ENCODE data around the gene SGPL1. TPM values are rescaled to one million over a fixed set of nuclear protein-coding genes. Genes with fewer than 3 reads are reported as not detected.
"Not testable (repeated sequence)": the region's sequence is repeated elsewhere in the genome, so short reads cannot be mapped to it uniquely, and the experiment has no call there.

SGPL1 gene, protein sequence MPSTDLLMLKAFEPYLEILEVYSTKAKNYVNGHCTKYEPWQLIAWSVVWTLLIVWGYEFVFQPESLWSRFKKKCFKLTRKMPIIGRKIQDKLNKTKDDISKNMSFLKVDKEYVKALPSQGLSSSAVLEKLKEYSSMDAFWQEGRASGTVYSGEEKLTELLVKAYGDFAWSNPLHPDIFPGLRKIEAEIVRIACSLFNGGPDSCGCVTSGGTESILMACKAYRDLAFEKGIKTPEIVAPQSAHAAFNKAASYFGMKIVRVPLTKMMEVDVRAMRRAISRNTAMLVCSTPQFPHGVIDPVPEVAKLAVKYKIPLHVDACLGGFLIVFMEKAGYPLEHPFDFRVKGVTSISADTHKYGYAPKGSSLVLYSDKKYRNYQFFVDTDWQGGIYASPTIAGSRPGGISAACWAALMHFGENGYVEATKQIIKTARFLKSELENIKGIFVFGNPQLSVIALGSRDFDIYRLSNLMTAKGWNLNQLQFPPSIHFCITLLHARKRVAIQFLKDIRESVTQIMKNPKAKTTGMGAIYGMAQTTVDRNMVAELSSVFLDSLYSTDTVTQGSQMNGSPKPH
- total RNA-seq = 24.1 and 29.4 TPM in 2 replicates

DNA sequence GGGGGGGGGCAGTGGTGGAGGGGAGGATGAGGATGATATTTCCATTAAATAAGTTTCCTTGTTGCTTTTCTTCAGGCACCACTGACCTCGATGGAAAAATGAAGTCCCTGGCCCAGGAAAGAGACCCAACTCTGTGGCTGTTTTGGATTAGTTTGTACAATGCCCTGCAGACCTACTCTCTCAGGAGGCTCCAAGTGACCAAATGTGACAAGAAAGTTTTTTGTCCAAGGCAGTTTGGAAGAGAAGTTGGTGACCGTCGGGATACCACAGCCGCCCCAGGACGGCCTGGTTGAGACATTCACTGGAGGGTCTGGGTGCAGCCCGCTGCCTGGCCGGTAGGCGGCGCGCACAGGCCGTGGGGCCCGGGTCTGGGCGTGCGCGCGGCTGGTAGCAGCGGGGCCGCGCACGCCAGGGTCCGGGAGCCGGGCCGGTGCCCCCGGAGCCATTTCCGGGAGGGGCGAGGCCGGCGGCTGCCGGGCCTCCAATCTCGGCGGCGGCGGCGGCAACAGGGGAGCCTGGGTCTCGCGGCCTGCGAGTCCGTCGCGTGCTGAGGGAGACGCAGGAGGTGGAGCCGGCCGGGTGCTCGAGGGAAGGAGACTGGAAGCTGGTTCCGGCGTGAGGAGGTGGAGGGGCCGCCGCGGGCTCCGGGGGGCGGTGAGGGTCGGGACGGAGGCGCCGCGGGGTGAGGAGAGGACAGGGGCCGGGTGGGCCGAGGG, at the start of gene SGPL1:
Gene SGPL1, plus strand, starts transcription at position 445 of the 716 bp plus-strand sequence. CDS start 906 bp downstream, outside the sequence.
- intact Hi-C loops (cut with micrococcal nuclease) = loop anchor here (1.0 to 5.0 kb wide), 9 partner anchors 65 to 723 kb away; partner anchors contain the start of genes EIF4EBP2, LRRC20 and PPA1

DNA sequence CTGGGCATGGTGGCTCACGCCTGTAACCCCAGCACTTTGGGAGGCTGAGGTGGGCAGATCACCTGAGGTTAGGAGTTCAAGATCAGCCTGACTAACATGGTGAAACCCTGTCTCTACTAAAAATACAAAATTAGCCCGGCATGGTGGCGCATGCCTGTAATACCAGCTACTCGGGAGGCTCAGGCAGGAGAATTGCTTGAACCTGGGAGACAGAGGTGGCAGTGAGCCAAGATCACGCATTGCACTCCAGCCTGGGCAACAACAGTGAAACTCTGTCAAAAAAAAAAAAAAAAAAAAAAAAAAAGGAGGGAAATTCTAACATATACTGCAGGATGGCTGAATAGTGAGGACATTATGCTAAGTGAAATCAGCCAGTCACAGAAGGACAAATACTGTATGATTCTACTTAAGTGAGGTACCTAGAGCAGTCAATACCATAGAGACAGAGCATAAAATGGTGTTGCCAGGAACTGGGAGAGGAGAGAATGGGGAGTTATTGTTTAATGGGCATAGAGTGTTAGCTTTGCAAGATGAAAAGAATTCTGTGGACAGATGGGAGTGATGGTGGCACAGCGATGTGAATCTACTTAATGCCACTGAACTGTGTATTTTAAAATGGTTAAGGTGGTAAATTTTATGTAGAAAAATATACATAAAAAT, 47.6 kb upstream of the SGPL1 start:
- intact Hi-C loops (cut with micrococcal nuclease) = not testable (repeated sequence)

DNA sequence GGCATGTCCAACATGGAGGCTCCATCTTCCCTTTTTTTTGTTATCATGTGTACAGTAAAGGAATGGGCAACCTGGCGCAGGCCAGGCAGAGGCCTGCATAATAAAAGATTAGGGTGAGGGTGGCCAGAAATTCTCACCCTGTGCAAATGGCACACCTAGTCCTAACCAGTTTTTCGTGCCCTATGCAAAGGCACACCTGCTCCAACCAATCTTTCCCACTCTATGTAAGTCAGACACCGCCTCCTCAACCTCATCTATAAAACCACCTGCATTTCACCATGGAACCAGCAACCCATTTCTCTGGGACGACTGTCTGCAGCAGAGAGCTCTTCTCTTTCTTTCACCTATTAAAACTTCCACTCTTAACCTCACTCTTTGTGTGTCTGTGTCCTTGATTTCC, 46.6 kb upstream of the SGPL1 start:
- intact Hi-C loops (cut with micrococcal nuclease) = no loop called here

DNA sequence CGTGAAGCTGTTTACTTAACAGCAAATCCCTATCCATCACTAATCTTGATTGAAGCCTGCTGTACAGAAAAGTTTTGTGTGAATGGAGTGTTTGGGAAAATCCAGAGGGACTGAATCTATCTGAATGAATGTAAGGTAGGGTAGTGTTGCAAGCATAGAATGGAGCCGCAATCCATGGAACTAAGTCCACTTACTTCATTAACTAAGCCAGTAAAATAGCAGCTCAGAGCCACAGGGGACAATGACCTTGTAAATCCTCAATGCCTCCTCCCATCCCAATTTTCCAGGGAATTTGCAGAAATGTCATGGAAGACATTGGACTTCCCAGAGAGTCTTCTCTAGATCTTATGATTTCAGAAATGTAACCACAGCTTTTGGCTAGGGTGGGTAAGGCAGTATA, 45.7 kb upstream of the SGPL1 start:
- intact Hi-C loops (cut with micrococcal nuclease) = no loop called here

DNA sequence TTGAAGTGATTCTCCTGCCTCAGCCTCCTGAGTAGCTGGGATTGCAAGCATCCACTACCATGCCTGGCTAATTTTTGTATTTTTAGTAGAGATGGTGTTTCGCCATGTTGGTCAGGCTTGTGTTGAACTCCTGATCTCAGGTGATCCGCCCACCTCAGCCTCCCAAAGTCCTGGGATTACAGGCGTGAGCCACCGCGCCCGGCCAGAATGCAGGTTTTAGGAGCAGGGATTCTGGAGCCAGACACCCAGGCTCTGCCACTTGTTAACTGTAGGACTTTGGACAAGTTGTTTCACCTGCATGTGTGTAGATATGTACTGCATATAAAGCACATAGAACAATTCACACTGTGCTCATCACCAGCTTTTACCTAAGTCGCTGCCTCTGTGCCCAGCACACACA, 45.2 kb upstream of the SGPL1 start:
- intact Hi-C loops (cut with micrococcal nuclease) = not testable (repeated sequence)

DNA sequence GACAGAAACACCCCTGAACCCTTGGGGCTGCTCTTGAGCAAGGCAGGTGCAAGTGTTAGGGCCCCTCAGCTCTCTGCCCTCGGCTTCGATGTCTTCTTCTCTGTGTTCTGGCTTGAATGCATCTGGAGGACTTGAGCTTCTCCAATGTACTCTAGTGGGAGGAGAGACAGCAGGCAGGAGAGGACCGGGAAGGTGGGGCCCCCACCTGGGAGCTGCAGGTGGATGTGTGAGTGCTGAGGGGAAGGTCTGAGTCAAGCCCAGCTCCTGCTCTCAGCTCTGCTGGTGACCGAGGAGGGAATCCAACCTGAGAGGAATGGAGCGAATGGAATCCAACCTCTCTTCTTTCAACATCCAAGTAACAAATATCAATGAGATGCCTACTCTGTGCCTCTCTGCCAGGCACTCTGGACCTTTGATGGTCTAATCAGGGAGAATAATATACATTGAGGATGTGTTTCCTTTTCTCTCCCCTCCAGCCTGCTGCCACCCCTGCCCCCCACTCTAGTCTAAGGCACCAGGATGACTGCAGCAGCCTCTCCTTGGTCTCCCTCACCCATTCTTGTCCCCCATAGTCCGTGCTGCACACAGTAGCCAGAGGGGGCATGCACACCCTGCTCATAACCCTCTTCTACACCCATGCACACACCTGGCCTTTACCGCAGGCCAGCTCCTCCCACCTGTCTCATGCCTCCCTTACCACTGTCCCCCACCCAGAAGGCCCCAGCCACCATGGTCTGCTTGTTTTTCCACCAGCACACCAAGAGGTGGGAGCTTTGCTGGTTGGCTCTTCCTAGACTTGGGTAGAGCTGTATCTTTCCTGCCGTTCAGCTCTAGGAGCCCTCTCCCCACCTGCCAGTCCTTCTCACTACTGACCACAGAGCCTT, 44.2 kb upstream of the SGPL1 start:
- intact Hi-C loops (cut with micrococcal nuclease) = no loop called here

DNA sequence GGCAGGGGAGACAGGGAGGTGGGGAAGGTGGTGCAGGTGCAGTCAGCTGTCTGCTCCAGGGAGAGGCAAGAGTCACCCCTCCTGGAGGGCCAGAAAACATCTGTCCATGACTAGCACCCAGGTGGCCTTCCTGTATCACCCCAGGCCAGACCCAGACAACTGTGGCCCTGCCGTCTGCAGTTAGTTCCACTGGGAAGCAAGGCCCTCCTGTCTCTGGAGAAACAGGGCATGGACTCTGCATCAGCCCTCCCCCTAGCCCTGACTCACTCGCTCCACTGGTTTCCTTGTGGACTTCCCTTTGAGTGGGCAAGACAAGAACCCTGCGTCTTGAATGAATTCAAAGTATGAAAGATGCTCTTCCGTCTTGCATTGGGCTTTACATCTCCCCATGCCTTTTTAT, 43.1 kb upstream of the SGPL1 start:
- intact Hi-C loops (cut with micrococcal nuclease) = no loop called here

DNA sequence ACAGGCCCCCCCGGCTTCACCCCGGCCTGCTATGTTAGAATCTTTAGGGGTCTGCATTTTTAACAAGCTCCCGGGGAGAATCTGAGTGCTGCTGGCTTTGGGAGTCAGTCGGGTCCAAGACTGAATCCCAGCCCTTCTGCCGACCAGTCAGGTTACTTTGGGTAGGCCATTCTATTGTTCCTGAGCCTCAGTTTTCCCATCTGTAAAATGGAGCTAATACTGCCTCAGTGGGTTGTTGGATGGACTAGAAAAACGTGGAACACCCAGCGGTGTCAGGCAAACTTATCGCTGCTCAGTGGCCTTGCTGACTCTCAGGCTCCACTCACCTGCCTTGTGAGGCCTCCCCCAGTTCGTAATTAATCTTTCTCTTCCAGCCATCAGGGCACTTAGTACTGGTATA, 42.3 kb upstream of the SGPL1 start:
- intact Hi-C loops (cut with micrococcal nuclease) = no loop called here

DNA sequence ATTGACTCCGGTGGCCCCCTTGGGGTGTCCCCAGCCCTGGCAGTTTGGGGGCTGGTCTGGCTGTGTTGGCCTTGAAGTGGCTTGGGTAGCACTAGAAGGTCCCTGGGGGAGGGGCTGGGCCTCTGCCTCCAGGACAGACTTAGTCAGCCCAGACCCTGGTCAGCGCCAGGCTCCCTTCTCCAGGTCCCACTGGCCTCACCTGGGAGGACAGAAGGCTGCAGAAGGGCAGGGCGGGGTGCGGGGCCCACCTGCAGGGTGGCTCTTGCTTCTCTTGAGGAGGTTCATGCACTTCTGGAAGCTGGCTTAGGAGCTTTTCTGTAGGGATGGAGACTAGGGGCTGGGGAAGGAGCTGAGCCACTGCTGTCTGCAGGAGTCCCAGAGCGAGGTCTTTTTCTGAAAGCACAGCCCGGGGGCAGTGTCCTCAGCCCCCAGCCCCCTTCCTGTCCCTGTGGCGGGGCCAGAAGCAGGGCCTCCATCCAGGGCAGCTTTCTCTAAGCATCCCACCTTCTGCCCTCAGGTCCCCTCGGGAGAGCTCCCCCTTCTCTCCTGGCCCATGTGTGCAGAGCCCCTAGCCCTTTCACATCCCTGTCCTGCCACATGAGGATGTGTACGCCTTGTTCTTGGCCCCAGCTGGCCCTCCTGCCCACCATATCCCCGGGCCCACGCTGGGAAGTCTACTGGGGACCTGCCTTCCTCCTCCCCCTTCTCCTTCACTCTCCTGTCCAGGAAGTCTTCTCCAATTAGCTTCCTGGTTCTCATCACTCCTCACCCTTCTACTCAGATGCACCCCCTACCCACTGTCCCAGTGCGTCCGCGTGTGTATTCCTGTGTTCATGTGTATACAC, 41.6 kb upstream of the SGPL1 start:
- intact Hi-C loops (cut with micrococcal nuclease) = no loop called here

DNA sequence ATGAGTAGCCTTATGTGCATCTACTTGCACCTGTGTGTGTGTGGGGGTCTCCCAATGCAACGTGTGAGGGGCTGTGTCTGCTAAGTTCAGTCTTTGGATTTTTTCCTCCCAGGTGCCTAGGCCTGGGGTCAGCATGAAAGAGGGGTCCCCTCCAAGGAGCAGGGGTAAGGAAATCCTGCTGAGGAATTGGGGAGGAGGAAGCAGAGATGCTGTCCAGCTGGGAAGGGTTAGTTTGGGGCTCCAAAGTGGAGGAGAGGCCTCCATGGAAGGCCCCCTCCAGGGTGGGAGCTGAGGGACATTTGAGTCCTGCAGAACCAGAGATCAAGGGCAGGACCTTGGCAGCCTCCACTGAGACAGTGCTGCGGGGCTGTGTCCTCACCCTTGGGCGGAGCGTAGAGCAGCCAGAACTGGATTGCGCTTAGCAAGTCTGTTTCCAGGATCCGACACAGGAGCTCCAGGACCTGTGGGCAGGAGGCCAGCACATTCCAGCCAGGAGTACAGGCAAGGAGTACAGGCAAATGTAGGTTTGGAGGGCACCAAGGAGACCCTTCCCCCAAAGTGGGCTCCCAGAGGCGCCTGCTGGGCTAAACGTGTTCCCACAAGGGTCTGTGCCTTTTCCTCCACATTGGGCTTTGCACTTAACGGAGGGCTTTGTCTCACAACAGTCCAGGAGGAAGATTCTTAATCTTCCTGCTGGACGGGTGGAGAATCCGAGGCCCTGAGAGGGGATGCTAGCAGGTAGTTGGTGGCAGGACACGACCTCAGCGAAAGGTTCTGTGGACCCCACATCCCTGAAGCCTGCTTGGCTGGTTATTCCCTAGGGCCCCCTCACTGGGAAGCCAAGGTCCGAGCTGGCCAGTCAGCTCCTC, 40.7 kb upstream of the SGPL1 start:
- intact Hi-C loops (cut with micrococcal nuclease) = no loop called here

DNA sequence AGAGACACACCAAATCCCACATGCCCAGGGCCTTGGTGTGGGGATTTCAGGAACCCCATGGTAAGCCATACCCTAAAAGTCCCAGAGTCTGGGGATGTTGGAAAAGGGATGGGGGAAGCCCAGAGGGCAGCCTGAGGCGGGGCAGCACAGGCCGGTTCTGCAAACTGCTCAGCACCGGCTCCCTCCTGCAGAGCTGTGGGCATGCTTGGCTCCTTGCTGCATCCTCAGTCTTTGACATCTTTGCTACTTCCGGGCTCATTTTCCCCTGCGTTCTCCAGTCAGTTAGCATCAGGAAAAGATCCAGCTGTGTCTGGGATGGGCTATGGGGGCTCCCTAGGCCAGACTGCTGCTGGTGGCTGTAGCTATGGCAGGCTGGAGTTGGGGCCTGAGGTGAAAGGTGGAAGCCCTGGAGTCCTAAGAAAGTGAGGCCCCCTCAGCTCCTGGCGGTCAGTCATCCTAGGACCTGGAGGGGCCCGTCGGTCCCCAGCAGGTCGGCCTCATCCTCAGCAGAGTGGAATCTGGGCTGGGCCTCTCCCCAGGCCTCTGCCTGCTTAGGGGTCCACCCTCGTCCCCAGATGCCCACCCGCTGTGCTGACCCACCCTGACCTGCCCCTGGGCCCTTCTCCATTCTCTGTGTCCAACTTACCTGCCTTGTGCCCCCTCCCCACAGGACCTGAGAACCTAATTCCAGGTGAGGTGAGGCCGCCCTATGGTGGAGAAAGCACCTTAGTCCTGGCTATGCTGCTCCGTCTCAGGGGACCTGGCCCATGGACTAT, 39.9 kb upstream of the SGPL1 start:
- intact Hi-C loops (cut with micrococcal nuclease) = no loop called here

DNA sequence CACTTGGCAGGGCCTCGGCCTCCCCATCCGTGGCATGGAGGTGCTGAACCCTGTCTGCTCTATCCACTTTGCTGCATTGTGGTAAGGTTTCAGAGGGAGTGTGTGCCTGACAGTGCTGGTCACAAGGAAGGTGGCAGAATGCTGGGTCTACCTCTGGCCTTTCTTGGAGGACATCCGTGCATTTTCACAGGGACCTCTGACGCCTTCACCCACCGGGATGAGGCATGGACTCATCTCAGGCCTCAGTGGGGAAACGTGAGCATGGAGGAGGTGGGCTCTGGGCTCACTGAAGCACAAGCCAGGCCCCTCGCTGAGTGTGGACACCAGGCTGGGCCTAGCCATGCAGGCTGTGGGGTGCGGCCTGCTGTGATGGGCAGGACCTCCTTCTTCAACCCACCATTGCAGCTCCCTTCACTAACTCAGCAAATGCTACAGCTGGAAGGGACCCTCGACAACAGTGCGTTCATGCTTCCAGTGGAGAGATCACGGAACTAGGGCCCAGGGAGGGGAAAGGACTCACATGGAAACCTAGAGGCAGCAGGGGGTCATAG, 39.2 kb upstream of the SGPL1 start:
- intact Hi-C loops (cut with micrococcal nuclease) = no loop called here

DNA sequence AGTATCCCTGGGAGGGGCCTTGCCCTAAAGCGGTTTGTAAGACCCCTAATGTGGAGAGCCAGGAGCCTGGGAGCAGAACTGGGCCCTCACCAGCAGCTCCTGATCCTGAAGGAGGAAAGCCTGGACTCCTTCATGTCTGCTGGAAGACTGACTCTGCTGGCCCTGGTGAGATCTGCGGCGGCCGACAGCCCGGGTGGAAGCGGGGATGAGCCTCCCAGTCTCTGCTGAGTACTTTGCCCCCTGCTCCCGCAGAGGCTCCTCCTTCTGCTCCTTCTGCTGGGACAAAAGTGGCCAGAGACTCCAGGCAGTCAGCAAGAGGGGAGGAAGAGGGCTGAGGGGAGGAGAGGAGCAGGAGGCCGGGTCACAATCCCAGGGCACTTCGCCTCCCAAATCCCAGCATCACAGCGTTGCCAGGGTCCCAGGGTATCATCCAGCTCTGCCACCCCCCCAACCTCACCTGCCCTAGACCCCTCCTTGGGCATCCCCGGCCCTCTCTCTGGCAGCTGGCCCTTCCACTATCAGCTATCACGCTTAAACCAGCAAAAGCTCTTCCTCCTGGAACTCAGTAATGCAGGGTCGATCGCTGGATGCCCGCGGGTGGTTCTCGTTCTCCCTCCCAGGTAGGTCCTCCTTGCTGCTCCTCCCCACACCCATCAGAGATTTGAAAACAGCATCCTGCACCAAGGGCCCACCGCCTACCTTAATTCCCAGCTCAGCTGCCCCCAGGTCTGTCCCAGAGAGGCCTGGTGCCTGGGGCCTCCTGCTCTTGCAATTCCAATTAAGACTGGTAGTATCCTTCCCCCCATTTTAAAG, 38.5 kb upstream of the SGPL1 start:
- intact Hi-C loops (cut with micrococcal nuclease) = no loop called here

DNA sequence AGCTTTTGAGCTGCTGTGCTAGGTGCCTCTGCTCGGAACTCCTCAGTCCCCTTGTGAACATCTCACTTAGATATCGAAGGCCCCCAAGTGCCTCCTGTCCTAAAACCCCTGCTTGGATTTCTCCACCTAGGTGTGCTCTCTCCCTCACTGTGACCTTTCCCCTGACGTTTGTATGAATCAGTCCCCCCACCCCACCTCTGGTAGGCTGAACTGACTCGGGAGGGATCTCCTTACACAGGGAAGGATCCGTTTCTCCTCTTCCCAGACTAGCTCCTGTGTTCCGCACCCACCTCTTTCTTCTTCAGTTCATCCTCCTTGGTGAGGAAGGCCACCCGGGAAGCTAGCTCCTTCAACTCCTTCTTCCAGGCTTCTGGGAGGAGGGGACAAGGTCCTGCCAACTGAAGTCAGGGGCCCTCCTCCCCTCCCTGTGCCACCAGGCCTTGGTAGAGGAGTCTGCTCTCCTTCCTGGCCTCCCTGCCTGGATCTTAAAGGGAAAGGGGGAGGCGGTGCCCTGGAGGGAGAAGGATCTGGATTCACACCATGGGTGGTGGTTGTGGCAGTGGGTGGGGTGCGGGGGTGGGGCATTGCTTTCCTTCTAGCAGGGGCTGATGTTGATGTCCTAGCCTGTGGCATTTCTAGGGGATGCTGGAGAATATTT, 37.4 kb upstream of the SGPL1 start:
- intact Hi-C loops (cut with micrococcal nuclease) = no loop called here

DNA sequence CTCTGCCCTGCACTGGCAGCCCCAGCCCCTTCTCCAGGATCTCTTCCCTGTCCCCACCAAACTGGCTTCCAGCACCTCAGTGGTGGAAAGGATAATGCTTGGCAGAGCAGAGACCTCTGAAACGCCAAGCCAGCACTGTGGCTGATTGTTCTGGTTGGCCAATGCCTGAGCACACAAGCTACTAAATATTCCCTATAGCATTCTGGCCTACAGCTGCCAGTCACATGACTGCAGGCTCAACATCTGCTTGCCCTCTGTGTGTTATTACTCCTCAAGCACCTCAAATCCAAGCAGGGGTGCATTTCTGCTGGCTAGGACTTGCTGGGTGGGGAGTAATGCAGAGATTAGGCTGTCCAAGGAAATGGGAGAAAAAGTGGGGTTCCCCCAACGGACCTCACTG, 36.7 kb upstream of the SGPL1 start:
- intact Hi-C loops (cut with micrococcal nuclease) = no loop called here

All from T-helper 1 cell treated with Interleukin-12 subunit alpha and Interleukin-12 subunit beta and Interleukin-4 antibody, amounts not matched to agents 30 ng/mL and 1 ng/mL, for 36 hours (primary cell).